GM19468 (cell line): ENCODE data around the gene NOL4L.
"Not testable (repeated sequence)": the region's sequence is repeated elsewhere in the genome, so short reads cannot be mapped to it uniquely, and the experiment has no call there.

ENCODE experiments used
- ATAC-seq: cut with Tn5 transposase; IDR thresholded peaks from one replicate; pipeline ENCODE4 v1.9.1; 2021; ENCODE audit warnings: mild to moderate bottlenecking, moderate library complexity, moderate number of reproducible peaks; ENCODE audit not compliant: unreplicated experiment; ENCODE audit errors: extremely low read depth

The NOL4L gene

DNA sequence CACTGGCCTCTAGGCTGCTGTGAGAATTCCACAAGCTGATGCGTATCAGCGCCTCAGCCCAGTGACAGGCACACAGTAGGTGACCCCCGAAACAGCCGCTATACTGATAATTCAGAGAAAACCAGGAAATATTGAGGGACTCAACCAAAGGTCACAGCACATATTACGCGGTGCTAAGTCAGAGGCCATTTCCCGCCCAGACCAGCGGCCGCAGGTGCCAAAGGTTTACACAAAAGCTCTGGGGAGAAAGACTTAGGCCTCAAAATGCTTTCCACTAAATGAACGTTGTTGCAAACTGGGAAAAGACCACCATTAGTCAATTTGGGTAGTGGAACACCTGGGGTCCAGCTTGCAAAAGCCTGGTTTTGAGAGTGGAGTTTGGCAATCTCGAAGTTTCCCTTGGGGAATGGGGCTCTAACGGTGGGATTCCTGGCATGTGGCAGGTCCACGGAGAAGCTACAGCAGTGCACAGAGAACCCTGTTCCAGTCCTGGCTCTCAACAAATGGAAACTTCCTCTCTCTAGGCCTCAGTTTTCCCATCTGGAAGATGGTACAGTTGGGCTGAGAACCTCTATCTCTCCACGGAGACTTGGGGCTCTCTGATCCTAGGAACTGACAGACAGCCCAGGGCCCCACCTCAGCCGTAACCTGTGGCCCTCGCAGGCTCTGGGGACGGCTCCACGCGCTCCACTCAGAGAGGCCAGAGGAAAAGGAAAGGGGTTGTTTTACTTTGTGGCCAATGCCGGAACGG lies 4.7 kb downstream of the NOL4L start:
- ATAC-seq, result no peak

- no peak for ATAC-seq
These were observed 6.2 kb downstream of the NOL4L start for GRCh38 chr20:32578840-32579390.

DNA sequence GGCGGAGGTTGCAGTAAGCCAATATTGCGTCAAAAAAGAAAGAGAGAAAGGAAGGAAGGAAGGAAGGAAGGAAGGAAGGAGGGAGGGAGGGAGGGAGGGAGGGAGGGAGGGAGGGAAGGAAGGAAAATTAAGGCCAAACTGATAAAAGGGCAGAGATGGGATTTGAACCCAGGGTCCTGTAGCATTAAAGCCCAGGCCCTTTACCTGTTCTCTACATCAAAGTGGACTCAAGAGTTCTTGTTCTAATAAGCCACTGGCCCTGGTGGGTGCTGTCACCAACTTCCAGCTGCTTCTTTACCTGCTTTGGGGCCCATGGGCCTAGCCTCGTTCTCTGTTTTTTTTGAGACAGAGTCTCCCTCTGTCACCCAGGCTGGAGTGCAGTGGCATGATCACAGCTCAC lies 7.1 kb downstream of the NOL4L start:
- not testable (repeated sequence) for ATAC-seq

DNA sequence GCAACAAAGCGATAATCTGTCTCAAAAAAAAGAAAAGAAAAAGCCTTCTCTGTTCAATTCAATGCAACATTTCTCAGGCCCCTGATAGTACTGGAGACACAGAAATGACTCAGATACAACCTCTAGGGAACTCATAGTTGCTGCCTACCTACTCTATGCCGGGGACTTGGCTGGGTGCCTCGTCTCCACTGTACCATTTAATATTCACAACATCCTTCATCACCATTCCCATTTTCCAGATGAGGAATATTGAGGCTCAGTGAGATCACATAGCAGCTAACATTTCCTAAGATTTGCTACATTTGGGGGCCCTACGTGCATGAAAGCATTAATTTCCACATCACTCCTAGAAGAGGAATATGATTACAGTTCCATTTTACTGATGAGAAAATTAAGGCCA lies 7.5 kb downstream of the NOL4L start:
- ATAC-seq, result no peak

DNA sequence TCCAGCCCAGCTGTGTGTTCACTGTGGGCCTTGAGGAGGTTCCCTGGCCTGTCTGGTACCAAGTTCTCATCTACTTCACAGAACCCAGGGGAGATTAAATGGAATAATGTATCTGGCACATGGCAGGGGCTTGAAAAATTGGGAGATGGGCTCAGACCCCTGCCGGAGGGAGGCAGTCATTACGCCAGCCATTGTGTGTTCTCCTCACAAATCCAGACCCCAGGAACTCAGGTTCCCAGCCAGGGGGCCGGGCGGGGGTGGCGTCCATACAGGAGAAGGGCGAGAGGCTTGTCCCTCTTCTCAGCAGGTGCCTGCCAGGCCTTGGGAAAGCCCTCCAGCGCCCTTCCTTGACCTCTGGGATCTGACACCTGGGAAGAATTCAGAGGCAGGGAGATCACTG lies 8.1 kb downstream of the NOL4L start:
- ATAC-seq, result no peak

- ATAC-seq, result no peak
These were observed 8.6 kb downstream of the NOL4L start for GRCh38 chr20:32576560-32576959.

DNA sequence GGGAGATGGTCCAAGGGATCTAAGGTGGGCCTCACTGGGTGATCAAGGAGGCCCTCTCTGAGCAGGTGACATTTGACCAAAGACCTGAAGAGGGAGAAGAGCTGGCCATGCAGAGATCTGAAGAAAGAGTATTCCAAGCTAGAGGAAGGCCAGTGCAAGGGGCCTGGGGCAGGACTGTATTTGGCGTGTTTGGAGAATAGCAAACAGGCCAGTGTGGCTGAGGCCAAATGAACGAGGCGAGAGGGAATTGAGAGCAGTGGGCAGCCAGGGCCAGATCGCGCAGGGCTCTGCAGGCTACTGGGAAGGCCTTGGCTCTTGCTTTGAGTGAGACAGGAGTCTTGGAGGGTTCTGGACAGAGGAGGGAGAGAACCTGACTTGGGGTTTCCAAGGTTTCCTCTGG lies 9.3 kb downstream of the NOL4L start:
- ATAC-seq, result no peak

DNA sequence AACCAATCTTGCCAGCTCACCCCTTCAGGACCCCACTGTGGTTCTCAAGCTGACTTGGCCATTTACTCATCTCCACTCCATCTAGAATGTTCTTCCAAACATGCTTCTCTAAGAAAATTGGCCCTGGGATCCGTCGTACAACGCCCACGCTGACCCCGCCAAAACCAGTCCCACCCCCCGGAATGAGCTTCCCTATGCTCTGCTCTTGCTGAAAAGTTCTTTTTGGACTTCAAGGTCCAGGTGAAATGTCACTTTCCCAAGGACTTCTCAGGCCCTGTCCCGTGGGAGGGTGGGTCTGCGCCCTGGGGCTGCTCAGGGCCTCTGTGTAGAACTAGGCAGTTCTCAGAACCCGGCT lies 9.9 kb downstream of the NOL4L start:
- no peak for ATAC-seq

DNA sequence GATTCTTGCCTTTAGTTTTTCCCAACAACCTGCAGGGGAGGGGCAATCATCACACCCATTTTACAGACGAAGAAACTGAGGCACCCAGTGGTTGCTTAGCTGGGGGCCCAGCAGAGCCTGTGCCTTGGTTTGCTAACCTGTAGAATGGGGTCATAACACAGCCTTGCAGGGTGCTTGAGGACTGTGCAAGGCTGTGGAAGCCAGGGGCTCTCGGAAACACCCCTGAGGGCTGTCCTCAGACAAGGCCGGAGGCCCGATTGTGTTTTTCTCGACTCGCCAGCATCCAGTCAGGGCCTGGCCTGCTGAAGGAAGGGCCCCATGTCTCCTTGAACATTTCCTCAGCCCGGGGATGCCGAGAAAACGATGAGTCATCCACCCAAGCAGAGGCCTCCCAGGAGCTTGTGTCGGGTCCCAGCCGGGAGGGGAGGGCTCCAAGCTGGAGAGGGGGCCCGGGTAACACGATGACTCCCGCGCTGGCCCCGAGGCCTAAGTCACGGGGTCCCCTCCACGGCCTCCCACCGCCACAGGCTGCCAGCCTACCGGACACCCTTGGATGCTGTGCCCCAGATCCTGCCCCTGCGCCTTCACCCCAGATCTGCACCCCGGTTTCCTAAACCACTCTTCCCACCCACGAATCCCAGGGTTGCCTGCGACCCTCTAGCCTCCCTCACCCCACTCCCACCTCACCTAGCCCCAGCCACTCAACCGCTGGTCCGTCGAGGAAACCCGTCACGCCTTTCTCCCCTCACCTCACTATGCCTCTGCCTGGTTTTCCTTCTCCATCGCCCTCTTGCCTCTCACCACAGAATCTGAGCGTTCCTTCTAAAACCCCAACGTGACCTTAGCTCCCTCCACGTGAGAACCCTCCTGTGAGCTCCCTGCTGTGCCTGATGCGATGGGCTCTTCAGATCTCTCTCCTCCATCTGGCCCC lies 10.6 kb downstream of the NOL4L start:
- ATAC-seq, result no peak

DNA sequence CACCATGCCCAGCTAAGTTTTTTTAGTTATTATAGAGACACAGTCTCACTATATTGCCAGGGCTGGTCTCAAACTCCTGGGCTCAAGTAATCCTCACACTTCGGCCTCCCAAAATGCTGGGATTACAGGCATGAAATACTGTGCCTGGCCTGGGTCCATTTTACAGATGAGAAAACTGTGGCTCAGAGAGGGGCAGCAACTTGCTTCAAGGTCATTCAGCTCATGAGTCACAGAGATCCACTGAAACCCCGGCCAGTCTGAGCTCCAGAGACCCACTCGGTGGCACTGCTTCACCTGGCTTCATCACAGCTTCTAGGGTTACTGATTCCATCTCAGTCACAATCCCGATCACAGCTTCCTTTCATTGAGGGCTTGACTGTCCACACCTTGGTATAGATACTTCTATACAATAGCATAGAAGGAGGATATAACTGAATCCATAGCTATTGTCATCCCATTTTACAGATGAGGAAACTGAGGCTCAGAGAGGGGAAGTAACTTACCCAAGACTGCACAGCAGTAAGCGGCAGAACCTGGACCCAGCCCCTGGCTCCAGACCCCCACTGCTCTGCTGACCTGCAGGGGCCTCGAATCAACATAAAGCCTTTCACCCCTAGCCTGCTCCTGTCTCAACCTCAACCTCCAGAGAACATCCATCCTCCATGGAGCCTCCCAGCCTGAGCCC lies 11.8 kb downstream of the NOL4L start:
- ATAC-seq, result no peak

- ATAC-seq, result no peak
These were observed 12.7 kb downstream of the NOL4L start for GRCh38 chr20:32572271-32572968.

- no peak for ATAC-seq
These were observed 13.6 kb downstream of the NOL4L start for GRCh38 chr20:32571566-32571965.

- no peak for ATAC-seq
These were observed 14.5 kb downstream of the NOL4L start for GRCh38 chr20:32570401-32571190.

GRCh38 chr20:32569380-32570305 lies 15.5 kb downstream of the NOL4L start:
- ATAC-seq, result no peak

DNA sequence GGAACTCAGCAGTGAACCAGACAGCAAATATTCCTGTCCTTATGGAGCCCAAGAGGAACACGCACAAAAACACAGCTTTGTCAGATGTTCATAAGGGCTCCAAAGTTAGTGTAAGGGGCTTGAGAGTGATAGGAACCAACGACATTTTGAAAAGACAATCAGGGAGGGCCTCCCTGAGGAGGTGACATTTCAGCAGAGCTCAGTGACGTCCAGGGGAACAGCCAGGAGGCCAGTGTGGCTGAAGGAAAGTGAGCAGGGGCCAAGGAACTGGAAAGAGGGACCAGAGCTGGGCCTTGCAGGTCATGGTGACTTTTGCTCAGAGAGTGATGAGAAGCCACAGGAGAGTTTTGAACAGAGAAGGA lies 16.1 kb downstream of the NOL4L start:
- no peak for ATAC-seq

DNA sequence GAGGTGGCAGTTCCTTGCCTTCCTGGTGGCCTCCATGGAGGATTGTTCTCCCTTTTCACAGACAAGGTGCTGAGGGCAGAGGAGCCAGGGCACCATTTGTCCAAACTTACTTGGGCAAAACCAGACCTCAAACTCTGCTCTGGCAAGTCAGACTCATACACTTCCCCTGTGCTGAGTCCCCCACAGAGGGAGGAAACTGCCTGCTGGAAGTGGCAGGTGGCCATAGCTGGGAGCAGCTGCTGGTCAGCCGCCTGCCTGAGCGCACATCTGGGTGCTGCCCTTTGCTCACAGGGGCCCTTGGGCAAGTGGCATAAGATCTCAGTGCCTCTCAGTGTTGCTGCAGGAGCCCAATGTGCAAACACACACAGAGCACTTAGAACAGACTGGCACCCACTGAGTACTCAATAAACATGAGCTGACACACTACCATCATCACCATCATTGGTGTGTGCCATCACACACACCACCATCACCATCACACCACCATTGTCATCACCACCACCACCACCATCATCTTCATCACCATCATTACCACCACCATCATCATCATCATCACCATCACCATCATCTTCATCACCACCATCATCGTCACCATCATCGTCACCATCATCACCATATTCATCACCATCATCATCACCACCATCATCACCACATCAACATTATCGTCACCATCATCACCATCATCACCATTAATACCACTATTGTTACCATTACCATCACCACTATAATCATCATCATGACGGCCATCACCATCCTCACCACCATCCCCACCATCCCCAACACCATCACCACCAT lies 17.6 kb downstream of the NOL4L start:
- ATAC-seq, result no peak
